Muscle of arm (tissue), 12 donors: ENCODE data around the gene BLNK. TPM values are rescaled to one million over a fixed set of nuclear protein-coding genes. Genes with fewer than 3 reads are reported as not detected.

Experiments used
- DNase-seq: peaks from one replicate; pipeline ENCODE4 v3.0.0-alpha.2; 2013
- polyA plus RNA-seq, 12 donors: library from polyadenylated mRNA; unstranded; fragments of 120-200 nt; gene quantifications; one replicate each; pipeline ENCODE4 v1.2.1, GENCODE V29; 2013; ENCODE audit not compliant: insufficient read length in 12 of 12

Gene BLNK
- polyA plus RNA-seq, 12 donors: 1.2 to 11.9 (median 1.6) TPM; not detected in 2

DNA sequence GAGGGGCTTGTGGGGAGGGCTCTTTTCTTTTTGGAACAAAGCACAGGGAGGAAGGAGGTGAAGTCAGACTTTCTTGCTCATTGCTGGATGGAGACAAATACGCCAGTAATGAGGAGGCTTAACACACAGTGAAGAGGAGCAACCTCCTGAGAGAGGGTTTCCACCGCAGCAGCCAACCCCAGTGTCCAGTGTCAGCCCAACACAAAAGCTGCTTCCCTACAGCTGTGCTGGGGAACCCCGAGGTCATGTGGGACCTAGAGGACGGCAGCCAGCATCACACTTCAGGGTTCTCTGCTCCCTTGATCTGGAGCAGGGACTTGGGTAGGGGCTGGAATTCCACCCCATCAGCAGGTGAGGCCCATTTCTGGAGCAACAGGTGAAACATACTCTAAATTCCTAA lies 7.7 kb downstream of the BLNK start:
- DNase-seq: peak; percentile 29

DNA sequence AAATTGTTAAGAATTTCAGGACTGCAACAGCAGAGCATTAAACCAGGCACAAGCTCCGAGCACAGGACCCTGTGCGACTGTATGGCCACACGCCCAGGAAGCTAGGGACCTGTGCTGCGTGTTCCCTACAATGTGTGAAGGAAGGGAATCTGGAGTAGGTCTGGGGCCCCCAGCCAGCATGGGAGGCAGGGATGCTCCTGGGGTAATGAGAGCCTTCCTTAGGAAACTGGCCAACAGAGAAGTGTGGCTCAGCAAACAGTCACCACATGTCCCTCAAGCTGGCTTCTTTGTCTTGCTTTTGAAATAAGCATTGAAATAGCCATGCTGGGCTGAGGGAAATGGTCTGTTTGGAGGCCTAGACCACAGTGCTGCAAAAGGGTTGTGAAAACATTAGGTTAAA lies 8.2 kb downstream of the BLNK start:
- DNase-seq: no peak

DNA sequence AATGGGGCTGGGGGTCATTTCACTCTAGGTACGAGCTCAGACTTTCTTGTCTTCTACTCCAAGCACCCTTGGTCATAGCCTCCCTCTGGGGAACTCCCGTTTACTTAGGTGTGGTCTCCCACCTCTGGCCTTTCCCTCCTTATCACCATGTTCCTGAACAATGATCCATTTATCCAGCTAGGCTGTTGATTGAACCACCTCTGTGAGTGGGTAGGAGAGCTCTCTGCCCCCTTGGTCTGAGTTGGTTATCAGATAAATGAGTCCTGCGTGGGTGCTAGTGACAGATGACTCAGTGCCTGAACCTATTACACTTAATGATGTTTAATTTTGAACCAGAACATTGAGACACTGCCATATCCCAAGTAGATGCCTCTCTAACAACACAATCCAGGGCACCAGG lies 9.4 kb downstream of the BLNK start:
- DNase-seq: no peak

DNA sequence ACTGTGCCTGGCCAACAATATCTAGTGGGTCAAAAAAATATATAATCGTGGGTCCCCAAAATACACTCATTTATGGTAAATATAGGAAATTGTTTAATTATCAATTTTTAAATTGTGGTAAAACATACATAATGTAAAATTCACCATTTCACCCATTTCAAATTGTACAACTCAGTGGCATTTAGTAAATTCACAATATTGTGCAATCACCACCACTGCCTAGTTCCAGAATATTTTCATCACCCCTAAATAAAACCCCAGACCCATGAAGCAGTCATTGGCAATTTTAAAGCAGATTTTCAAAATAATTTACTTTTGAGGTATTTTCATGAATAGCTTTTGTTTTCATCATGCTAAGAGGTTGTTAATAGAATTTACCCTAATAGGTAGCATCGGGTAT lies 10.2 kb downstream of the BLNK start:
- no peak for DNase-seq

DNA sequence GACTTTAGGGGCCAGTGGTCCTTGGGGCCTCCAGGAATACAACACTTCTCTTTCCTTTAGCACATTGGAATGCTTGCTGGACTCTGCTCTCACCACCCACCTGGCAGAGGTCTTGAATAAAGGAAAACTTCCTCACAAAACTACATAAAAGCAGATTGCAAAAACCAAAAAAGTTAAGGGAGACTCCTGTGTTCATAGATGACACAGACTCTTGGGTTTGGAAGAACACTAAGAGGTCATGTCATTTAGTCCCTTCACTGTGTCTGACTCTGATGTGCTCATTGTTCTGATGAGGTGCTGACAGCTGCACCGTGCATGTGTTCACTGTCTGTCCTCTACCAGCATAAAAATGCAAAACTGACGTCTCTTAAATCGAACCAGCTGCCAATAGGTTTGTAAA lies 11.4 kb downstream of the BLNK start:
- DNase-seq: no peak

DNA sequence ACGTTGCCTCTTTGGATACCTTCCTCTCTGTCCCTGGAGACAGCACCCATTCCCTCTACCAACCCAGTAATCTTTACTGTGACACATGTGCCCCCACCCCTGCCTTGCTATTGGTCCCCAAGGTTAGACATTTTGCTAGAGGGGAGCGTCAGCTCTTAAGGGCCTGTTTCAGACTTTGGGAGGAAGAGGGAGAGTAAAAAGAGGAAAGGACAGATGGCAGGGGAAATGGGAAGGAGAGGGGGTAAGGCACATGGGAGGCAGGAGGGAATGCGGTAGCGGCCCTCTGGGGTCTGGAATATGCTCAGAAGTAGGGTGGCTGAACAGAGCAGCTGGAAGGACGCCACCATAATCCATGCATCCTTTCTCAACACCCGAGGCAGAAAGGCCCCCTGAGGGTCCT lies 12.2 kb downstream of the BLNK start:
- DNase-seq: no peak

DNA sequence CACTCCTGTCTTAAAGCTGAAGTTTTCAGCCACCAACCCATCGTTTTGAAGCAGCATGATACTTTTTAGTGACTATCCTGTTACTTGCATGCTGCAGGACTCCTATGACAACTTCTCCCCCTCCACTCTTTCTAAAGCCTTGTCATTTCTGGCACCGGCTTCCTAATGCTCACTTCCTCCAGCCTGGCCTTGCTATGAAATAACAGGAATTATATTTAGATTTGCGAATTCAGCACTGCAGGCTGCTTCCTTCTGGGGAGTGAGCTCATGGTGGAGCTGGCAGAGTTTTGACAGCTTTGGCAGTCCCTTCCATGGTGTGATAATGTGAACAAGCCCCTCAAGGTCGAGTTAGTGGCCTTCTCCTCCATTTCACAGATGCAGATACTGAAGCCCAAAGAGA lies 13.4 kb downstream of the BLNK start:
- no peak for DNase-seq

DNA sequence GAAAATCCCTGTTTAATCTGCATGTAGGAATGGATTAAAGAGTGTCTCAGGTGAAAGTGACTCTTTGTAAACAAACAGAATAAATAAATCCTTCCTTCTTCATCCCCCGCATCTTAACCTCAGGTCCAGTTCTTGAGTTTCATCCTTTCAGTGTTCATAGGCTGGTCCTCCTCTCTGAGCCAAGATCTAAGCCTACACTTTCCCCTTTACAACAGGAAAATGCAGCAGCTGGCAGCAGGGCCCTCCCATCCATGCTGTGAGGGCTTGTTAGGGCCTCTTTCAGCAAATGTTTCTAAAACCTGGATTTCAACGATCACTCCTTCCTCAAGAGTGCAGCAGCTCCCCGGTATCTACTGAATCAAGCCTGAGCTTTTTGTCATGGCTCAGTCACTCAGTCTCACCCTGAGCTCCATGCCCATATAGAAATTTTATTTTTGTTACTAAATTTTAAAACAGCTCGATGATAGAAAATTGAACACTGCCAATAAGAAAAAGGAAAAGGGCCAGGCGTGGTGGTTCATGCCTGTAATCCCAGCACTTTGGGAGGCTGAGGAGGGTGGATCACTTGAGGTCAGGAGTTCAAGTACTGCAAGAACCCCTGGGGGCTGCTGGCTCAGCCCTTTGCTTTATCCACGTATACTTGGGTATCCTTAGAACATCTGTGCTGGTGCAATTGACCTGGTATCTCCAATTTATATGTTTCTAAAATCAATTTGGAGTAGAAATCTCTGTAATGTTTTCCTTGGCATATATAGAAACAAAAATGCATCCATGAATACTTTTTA lies 15.6 kb downstream of the BLNK start:
- DNase-seq: no peak

DNA sequence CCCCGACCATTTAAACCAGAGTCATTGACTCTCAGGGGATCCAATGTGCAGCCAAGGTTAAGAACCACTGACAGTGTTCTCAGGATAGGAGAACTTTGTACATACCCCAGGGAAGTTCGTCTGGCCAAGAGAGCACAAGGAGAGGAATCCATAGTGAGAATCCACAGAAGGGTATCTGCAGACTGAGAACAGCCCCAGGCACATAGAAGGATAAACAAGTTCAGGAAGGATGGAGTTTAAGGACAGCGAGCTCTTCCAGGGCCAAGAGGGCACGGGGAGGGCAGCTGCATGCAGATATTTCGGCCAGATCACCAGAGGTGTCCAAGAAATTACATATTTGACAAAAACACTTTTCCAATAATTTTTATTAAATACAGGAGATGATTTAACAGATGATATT lies 16.4 kb downstream of the BLNK start:
- DNase-seq: no peak

DNA sequence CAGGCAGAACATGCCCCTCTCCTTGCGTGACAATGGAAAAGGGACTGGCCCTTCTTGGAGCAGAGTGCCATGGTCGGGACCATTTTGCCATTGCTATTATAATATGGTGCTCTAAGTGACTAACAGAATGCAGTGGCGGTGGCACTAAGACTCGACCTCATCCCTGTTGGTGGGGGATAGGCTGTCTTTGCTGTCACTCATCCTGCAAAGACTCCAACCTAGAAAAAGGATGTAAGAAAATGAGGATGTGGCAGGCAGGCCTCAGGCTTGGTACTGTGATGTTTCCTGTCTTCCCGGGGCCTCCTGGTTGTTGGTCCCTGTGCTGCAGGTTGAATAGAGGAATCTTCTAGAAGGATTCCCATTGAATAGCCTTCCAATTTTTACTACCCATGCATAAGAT lies 18.6 kb downstream of the BLNK start:
- DNase-seq: no peak

DNA sequence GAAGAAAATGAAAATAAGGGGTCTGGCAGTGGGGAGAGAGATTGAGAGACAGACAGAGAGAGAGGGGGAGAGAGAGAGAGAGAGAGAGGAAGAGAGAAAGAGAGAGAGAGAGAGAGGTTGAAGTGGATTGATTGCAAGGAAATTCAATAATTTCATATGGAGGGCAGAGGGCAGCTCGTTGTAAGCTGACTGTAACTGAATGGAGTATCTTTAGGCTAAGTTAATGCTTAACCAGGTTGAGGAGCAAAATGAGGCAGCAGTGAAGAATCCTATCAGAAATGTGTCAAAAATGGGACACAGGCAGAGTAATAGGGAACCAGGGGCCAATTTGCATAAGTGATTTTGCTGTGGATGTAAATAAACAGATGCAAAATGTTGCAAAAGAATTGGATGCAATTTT lies 21.0 kb downstream of the BLNK start:
- DNase-seq: no peak

DNA sequence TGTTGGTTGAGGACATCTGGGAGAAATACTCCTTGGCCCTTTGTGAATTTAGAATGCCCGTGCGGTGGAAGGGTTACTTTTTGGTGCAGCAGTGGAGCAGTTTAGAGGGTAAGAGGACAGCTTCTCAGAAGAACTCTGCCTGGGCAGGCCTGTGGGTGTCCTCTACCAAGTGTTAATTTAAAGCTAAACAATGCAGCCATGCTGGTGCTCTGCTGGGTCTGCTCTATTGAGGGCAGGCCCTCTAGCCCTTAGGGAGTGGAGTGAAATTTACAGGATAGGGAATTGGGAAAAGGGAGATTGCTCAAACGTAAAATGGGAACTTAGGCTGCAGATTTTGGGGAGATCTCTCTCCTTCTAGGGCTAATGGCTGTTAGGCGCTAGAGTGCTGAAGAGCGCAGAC lies 22.1 kb downstream of the BLNK start:
- no peak for DNase-seq

DNA sequence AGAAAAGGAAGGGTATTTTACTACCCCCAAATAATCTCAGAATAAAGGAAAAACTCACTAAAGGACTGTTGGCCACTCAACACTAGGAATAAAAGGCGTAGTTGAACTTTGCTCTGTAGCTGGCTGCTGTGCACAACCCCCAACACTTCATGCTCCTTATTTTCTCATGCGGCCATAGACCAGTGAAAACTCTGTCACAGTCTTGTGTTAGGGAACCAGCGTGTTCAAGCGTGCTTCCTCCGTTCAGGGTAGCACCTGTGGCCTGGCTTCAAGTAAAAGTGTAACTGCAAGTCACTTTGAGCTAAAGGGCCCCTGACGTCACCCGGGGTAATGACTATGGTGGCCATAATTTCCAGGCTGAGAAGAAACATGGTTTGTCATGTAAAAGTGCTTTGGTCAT lies 27.0 kb downstream of the BLNK start:
- DNase-seq: no peak

DNA sequence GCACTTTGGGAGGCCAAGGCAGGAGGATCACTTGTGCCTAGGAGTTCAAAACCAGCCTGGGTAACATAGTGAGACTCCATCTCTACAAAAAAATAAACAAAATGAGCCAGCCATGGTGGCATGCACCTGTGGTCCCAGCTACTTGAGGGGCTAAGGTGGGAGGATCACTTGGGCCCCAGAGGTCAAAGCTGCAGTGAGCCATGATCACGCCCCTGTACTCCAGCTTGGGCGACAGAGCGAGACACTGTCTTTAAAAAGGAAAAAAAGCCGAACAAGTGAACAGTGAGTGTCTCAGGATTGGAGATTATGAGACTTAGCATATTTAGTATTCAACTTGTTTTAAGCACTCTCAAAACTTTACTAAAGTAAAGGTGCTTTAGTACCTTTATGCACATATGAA lies 28.1 kb downstream of the BLNK start:
- DNase-seq: no peak

DNA sequence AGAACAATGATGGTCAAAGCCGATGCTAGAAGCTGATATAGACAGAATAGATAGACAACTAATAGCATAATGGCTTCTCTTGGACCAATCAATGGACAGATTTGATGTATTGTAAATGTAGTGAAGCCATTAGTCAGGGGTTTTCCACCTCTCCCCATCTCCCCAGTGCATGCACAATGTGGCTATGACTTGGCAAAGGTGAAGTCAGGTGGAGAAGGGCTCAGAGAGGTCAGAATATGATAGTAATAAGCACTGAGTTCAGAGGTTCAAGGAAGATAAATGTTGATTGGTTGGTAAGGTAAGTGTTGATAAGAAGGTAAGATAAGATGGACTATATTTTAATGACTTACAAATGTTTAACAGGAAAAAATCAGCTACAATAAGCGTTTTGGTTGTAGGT lies 28.5 kb downstream of the BLNK start:
- DNase-seq: no peak

DNA sequence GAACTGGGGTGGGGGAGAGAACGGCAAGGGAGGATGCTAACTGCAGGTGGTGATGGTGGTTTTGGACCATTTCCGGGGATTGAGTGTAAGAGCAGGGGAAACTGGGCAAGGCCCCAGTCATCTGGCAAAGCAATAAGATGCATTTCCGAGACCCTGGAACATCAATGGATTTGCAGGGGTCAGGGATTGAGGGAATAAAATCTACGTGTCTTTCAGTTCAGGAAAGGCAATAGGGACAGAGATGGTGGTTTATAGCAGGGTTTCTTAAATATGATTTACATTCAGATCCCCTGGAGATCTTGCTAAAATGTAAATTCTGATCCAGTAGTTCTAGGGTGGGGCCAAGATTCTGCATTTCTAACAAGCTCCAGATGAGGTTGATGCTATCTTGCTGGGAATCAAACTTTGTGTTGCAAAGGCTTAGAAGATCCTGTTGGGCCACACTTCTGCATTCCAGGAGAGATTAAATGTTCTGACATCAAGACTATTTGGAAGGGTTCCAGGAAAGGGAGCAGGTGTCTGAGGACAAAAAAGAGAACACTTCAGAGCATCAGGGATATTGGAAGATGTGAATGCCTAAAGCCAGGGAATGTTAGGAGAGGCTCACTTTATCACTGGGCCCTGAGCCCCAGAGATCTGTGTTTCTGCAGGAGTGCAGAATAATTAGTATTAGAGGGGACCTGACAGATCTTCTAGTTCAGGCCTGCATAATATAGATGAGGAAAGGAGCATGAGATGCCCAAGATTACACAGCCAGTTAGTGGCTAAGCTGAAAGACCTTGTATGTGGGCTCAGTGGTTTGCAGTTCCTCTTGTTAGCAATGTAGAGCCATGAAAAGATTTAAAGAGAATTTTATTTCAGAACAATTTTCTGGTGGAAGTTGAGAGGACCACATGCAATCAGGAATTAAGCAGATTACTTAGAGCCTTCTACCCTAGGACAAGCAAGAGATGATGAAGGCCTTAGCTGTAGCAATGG lies 32.4 kb downstream of the BLNK start:
- no peak for DNase-seq

DNA sequence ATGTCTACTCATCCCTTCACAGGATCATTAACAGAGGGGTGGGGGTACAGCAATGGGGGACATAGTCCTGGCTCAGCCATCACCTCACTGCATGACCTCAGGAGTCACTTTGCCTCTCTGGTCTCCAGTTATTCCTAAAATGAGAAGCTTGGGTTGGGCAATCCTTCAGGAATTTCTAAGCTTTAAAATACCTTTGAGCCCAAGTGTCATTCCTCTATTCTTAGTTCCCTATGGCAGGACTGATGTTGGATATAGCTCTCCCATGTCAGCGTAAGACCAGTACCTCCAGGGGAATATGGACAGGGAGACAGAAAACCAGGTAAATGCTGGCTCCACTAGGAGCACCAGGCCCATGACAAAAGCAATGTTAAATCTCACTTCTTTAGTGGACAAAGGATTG lies 34.5 kb downstream of the BLNK start:
- no peak for DNase-seq

DNA sequence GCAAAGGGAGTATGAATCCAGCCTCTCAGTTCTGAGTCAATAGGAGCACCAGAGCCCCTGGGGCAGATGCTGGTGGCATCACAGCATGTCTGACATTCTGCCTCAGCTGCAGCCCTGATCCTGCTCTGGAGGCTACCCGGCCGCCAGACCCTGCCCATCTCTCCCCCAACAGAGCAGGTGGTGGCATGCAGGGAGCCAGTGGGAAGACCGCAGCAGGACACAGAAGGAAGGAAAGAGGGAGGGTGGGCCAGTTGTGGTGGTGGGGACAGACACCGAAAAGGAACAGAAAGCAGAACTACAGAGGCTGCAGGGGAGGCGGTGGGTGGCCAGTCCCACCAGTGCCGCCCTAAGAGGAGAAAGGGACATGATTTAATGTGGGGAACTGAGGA lies 35.3 kb downstream of the BLNK start:
- no peak for DNase-seq

DNA sequence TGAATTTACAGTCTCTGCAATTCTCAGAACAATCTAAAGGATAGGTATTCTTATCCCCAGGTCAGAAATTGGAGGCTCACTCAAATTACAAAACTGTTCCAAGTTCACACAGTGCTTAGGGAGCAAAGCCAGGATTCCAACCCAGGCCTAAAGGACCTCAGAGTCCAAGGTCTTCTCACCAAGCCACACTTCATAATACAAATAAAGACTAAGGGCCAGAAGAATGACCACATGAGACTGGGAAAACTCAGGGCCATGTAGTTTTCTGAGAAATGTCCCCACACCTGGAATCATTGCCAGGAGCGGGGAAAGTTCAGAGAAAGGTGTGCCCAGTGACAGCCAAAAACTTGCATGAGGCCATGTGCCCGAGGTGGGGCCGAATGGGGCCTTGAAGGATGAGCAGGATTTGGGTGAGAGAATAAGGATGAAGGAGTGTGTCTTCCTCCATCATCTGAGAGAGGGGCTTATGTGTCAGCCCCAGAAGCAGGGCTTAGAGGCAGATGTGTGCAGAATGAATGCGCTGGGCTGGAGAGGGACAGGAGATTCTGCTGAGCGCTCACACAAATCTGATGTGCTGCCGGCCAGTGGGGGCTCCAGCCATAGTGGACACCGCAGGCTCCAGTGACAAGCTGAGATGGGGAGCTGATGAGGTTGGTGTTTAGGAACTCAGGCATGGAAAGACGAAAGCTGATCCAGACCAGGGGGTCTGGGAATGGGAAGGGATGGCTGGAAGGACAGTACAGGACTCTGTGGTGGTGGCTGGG lies 35.9 kb downstream of the BLNK start:
- no peak for DNase-seq

DNA sequence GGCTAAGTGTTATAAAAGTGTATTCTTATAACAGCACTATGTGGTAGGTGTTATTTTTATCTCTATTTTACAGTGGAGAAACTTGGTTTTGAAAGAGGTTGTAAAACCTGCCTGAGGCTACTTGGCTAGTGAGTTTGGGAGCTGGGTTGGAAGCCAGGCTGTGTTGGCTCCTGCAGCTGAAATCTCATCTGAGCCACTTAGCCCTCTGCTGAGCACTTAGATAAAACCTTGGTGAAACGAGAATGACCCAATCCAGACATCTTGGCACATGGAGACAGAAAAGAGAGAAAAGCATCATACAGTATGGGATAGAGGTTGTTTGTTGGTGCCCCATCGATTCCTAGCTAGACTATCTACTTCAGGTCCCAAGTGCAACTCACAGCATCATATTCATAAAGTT lies 37.4 kb downstream of the BLNK start:
- no peak for DNase-seq

DNA sequence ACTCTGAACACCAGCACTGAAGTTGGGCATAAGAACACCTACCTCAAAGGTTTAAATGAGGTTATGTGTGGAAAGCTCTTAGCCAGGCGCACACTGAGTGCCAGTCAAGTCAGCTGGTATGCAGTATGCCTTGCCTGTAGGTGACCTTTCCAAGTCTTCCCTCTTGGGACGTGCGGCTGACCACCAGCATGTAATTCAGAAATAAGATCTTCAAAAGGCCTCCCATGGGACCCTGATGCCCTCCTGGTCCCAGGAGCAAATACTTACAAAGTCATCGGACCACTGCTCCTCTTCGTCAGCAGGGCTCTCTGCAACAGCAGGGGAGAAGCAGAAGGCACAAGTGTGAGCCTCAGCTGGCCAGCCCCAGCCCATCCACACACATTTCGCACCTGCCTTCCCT lies 40.8 kb downstream of the BLNK start:
- DNase-seq: no peak

DNA sequence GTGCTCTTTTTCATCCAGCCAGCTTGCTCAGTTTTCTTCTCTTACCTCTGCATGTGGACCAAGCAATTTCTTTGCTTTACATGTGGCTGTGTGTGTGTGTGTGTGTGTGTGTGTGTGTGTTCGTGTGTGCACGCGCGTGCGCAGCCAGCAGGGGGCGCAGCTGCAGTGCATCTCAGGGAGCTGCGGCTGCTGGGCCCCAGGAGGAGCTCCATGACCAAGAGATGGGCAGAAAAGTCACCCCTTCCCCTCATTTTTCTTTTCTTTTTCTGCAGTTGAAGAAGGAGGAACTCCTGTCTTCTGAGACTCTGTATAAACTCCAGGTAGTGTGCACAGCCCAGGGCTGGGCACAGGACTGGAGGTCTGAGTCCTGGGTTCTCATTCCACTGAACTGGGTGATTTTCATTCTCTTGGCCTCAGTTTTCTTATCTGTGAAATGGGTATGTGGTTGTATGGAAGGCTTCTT lies 41.8 kb downstream of the BLNK start:
- DNase-seq: peak; percentile 70
